ENCODE measurements around the gene CAMK2D.

DNA sequence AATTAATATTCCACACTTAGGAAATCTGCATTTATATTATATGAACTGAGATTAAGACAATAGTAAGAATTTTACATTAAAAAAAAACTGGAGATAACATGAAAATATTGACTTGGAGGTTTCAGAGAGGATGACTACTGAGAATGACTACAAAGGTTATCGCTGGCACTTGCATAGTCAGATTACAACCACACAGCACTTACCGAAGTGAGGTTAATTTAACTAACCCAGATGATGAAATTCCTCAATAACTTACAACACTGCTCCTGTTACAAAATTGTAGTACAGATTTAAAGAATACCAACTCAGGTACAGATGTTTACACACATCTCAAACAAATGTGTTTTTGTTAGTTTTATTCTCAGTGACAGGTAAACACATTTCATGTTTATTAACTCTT lies 283.5 kb downstream of the CAMK2D start:
- TF ChIP-seq, protein P1, sequence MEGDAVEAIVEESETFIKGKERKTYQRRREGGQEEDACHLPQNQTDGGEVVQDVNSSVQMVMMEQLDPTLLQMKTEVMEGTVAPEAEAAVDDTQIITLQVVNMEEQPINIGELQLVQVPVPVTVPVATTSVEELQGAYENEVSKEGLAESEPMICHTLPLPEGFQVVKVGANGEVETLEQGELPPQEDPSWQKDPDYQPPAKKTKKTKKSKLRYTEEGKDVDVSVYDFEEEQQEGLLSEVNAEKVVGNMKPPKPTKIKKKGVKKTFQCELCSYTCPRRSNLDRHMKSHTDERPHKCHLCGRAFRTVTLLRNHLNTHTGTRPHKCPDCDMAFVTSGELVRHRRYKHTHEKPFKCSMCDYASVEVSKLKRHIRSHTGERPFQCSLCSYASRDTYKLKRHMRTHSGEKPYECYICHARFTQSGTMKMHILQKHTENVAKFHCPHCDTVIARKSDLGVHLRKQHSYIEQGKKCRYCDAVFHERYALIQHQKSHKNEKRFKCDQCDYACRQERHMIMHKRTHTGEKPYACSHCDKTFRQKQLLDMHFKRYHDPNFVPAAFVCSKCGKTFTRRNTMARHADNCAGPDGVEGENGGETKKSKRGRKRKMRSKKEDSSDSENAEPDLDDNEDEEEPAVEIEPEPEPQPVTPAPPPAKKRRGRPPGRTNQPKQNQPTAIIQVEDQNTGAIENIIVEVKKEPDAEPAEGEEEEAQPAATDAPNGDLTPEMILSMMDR (IDR thresholded peaks at IDR 0.05) = no peak
- no peak for TF ChIP-seq POLR2A (IDR thresholded peaks at IDR 0.05)
